PC-3 (cell line): ENCODE data around the gene C18orf32. TPM values are rescaled to one million over a fixed set of nuclear protein-coding genes. Genes with fewer than 3 reads are reported as not detected.

Experiments used
- ATAC-seq: fragments of 200-7000 bp; cut with Tn5 transposase; 2 replicates; pipeline ENCODE4 v1.9.1; 2020; ENCODE audit warnings: mild to moderate bottlenecking, moderate library complexity
- BruUV-seq: library from RNA; stranded (reverse); fragments of 400-500 nt; replicated peaks from 2 replicates; lab custom pipeline; 2021; lab: Mats Ljungman, UMichigan
- CTCF ChIA-PET: fragments of 300-600 bp; sonication (Branson Sonifier 250); formaldehyde crosslinking; loops from one replicate; lab custom pipeline; 2022; ENCODE audit warnings: antibody characterized with exemption; lab: Charles Lee
- POLR2A ChIA-PET: fragments of 300-600 bp; sonication (Branson Sonifier 250); formaldehyde crosslinking; loops from one replicate; lab custom pipeline; 2022; ENCODE audit warnings: antibody characterized with exemption; ENCODE audit not compliant: unreplicated experiment; lab: Charles Lee
- DNase-seq: peaks from one replicate; pipeline ENCODE4 v3.0.0-alpha.2; 2015
- H2AFZ ChIP-seq: fragments of 300-600 bp; sonication (generic); 2 replicates; pipeline ENCODE4 v1.6.0; 2016; ENCODE audit warnings: antibody characterized with exemption, low read length
- H3F3A ChIP-seq: fragments of 300-600 bp; sonication (generic); one replicate; pipeline ENCODE4 v1.6.0; 2017; ENCODE audit warnings: antibody characterized with exemption, low read length, control low read depth, mild to moderate bottlenecking; ENCODE audit not compliant: unreplicated experiment
- H3K27ac ChIP-seq: fragments of 300-600 bp; sonication (generic); 2 replicates; pipeline ENCODE4 v1.5.1; 2016; ENCODE audit warnings: mild to moderate bottlenecking, low read length
- H3K27me3 ChIP-seq: fragments of 300-600 bp; sonication (generic); 2 replicates; pipeline ENCODE4 v1.6.1; 2016; ENCODE audit warnings: low read length, mixed read lengths
- H3K36me3 ChIP-seq: fragments of 300-600 bp; sonication (generic); 2 replicates; pipeline ENCODE4 v1.6.1; 2016; ENCODE audit warnings: low read depth, mixed run types, low read length, mixed read lengths
- H3K4me1 ChIP-seq: fragments of 300-600 bp; sonication (generic); 2 replicates; pipeline ENCODE4 v1.5.1; 2016; ENCODE audit warnings: low read length; ENCODE audit not compliant: insufficient read depth
- H3K4me2 ChIP-seq: fragments of 300-600 bp; sonication (generic); 2 replicates; pipeline ENCODE4 v1.6.0; 2016; ENCODE audit warnings: low read length
- H3K4me3 ChIP-seq: fragments of 300-600 bp; sonication (generic); 2 replicates; pipeline ENCODE4 v1.5.1; 2016; ENCODE audit warnings: mild to moderate bottlenecking, low read length, mixed read lengths
- H3K79me2 ChIP-seq: fragments of 300-600 bp; sonication (generic); 2 replicates; pipeline ENCODE4 v1.6.1; 2017; ENCODE audit warnings: low read length, mixed read lengths
- H3K9ac ChIP-seq: fragments of 300-600 bp; sonication (generic); 2 replicates; pipeline ENCODE4 v1.6.0; 2016; ENCODE audit warnings: mild to moderate bottlenecking, low read length
- H3K9me2 ChIP-seq: fragments of 300-600 bp; sonication (generic); replicated peaks from 2 replicates; pipeline ENCODE4 v1.6.1; 2016; ENCODE audit warnings: mixed run types, low read length, mixed read lengths
- H3K9me3 ChIP-seq: fragments of 300-600 bp; sonication (generic); 2 replicates; pipeline ENCODE4 v1.6.1; 2016; ENCODE audit warnings: low read length, mixed read lengths
- H4K20me1 ChIP-seq: fragments of 300-600 bp; sonication (generic); 2 replicates; pipeline ENCODE4 v1.6.1; 2016; ENCODE audit warnings: low read length, mixed read lengths
- EZH2 ChIP-seq: fragments of 300-600 bp; sonication (generic); IDR thresholded peaks from one replicate; pipeline ENCODE4 v1.6.1; 2017; ENCODE audit warnings: antibody characterized with exemption, mild to moderate bottlenecking, low read length; ENCODE audit not compliant: unreplicated experiment
- EZH2phosphoT487 ChIP-seq: fragments of 300-600 bp; sonication (generic); IDR thresholded peaks from 2 replicates; pipeline ENCODE4 v1.6.1; 2018; ENCODE audit warnings: mild to moderate bottlenecking, antibody characterized with exemption, low read length, borderline replicate concordance
- intact Hi-C: fragments of 100-400 bp; cut with micrococcal nuclease; formaldehyde crosslinking; loops from 2 replicates; pipeline ENCODE4 v1.9.0; 2023
- total RNA-seq: library from RNA; depleted of rRNA; stranded (reverse); fragments of >200 nt; gene quantifications from 2 replicates; pipeline ENCODE4 v1.2.3, GENCODE V29; 2014
- TF ChIP-seq, protein P1 (sequence below): fragments of 300-600 bp; sonication (generic); conservative IDR thresholded peaks from 2 replicates; pipeline ENCODE4 v1.5.1; 2017; ENCODE audit warnings: antibody characterized with exemption, low read depth, mild to moderate bottlenecking, low read length

The C18orf32 gene
- total RNA-seq, 1 experiment from 2014 or later, result 5.7 TPM

DNA sequence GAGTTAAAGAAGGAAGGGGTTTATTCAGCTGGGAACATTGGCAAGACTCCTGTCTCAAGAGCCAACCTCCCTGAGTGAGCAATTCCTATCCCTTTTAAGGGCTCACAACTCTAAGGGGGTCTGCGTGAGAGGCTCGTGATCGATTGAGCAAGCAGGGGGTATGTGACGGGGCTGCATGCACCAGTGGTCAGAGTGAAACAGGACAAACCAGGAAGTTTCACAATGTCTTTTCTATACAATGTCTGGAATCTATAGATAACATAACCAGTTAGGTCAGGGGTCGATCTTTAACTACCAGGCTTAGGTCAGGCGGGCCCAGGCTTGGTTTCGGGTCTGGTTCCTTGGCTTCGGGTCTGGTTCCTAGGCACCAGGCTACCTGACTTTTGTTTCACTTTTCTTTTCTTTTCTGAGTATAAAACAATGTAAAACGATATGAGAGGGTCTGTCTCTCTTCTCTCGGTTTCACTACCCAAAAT is 44.7 kb upstream of the C18orf32 start:
- H3F3A ChIP-seq, result no peaks in the 10 kb centered on the region
- H3K27me3 ChIP-seq, result no peaks in the 10 kb centered on the region
- H3K9me3 ChIP-seq, result no peaks in the 10 kb centered on the region
- POLR2A ChIA-PET, result no interaction called here
- no peak overlapping the region for H3K4me3 ChIP-seq
- intact Hi-C loops, result no loop called here
- no peaks in the 10 kb centered on the region for H3K9me2 ChIP-seq
- H3K36me3 ChIP-seq, result no peaks in the 10 kb centered on the region
- H2AFZ ChIP-seq, result no peak overlapping the region
- H3K79me2 ChIP-seq, result no peaks in the 10 kb centered on the region
- DNase-seq (no peak), ATAC-seq (no peak)
- H3K4me2 ChIP-seq, result no peak overlapping the region
- TF ChIP-seq, protein P1, sequence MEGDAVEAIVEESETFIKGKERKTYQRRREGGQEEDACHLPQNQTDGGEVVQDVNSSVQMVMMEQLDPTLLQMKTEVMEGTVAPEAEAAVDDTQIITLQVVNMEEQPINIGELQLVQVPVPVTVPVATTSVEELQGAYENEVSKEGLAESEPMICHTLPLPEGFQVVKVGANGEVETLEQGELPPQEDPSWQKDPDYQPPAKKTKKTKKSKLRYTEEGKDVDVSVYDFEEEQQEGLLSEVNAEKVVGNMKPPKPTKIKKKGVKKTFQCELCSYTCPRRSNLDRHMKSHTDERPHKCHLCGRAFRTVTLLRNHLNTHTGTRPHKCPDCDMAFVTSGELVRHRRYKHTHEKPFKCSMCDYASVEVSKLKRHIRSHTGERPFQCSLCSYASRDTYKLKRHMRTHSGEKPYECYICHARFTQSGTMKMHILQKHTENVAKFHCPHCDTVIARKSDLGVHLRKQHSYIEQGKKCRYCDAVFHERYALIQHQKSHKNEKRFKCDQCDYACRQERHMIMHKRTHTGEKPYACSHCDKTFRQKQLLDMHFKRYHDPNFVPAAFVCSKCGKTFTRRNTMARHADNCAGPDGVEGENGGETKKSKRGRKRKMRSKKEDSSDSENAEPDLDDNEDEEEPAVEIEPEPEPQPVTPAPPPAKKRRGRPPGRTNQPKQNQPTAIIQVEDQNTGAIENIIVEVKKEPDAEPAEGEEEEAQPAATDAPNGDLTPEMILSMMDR, result no peak
- TF ChIP-seq EZH2phosphoT487 (no peak), EZH2 (no peak)
- H4K20me1 ChIP-seq, result no peaks in the 10 kb centered on the region
- no peaks in the 10 kb centered on the region for H3K4me1 ChIP-seq
- no peak overlapping the region for H3K9ac ChIP-seq
- no peak overlapping the region for H3K27ac ChIP-seq
- BruUV-seq, result no TSS peak
- CTCF ChIA-PET, result no interaction called here

DNA sequence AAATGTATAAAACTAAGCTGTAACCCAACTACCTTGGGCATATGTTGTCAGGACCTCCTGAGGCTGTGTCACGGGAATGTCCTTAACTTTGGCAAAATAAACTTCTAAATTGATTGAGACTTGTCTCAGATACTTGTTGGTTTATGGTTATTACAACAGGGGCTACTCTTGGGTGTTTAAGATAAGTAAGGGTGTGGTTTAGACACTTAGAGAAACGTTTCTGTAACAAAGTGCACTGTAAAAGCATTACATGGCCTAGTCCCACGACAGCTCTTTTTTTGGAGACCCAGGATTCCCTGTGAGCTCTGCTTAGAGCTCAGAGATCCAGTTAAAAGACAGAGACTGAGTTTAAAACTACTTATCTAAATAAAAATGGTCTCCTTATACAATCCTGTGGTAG is 42.6 kb upstream of the C18orf32 start:
- H3K36me3 ChIP-seq, result no peaks in the 10 kb centered on the region
- H3K4me2 ChIP-seq, result no peak overlapping the region
- H3K79me2 ChIP-seq, result no peaks in the 10 kb centered on the region
- TF ChIP-seq EZH2phosphoT487, result no peak
- TF ChIP-seq, protein P1, result no peak
- no peak for TF ChIP-seq EZH2
- ATAC-seq, result no peak
- H3K9me2 ChIP-seq, result no peaks in the 10 kb centered on the region
- no peaks in the 10 kb centered on the region for H3K9me3 ChIP-seq
- BruUV-seq, result no TSS peak
- H3K4me3 ChIP-seq, result no peak overlapping the region
- no peak for DNase-seq
- H3K27ac ChIP-seq, result no peak overlapping the region
- no peaks in the 10 kb centered on the region for H3F3A ChIP-seq
- POLR2A ChIA-PET, result no interaction called here
- H3K27me3 ChIP-seq, result no peaks in the 10 kb centered on the region
- no peaks in the 10 kb centered on the region for H4K20me1 ChIP-seq
- CTCF ChIA-PET, result no interaction called here
- H3K9ac ChIP-seq, result no peak overlapping the region
- H3K4me1 ChIP-seq, result no peaks in the 10 kb centered on the region
- intact Hi-C loops, result no loop called here
- H2AFZ ChIP-seq, result no peak overlapping the region

DNA sequence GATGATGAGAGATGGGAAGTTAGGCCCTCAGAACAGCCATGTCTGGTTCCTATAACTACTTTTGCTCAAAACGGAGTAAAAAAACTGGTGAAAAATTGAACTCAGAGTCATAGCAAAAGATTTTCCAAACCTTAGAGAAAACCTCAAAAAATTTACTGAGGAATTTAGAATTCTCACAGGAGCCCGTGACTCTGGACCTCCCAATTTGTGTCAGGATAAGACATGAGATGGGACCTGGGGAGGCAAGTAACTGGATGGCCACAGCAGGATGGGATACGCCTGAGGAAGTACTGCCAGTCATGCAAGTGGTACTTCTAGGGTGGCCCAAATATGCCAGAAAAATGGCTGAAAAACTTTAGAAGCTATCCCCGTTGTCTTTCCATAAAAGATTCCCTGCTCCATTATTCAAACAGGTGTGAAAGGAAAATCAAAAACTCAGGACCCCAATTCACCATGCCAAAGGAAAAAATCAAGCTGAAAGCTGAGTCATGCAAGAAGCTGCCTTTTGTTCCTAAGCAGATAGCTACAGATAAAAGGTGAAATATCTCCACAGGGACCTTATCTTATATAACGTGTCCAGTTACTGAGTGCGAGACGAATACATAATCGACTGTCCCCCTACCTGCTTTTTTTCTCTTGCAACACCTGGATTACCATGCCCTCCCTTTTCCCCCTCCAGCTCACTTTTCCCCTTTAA is 40.7 kb upstream of the C18orf32 start:
- no TSS peak for BruUV-seq
- CTCF ChIA-PET, result interaction anchor here (0.7 kb wide), 1 partner anchor 691 kb away, joined by 4 read pairs; no protein-coding TSS in a partner anchor
- no peaks in the 10 kb centered on the region for H3K4me1 ChIP-seq

More for the DNA sequence above, 40.7 kb upstream of the C18orf32 start:
- TF ChIP-seq EZH2, result no peak
- TF ChIP-seq EZH2phosphoT487, result no peak
- TF ChIP-seq, protein P1, result no peak
- DNase-seq (no peak), ATAC-seq (no peak)
- no peaks in the 10 kb centered on the region for H3K79me2 ChIP-seq
- no peak overlapping the region for H3K27ac ChIP-seq
- POLR2A ChIA-PET, result no interaction called here
- intact Hi-C loops, result no loop called here
- no peak overlapping the region for H3K4me3 ChIP-seq
- H3K9me3 ChIP-seq, result no peaks in the 10 kb centered on the region
- H3K9me2 ChIP-seq, result no peaks in the 10 kb centered on the region
- H4K20me1 ChIP-seq, result no peaks in the 10 kb centered on the region
- H3K36me3 ChIP-seq, result no peaks in the 10 kb centered on the region
- no peak overlapping the region for H3K9ac ChIP-seq
- H2AFZ ChIP-seq, result no peak overlapping the region
- H3K27me3 ChIP-seq, result no peaks in the 10 kb centered on the region
- no peaks in the 10 kb centered on the region for H3F3A ChIP-seq
- no peak overlapping the region for H3K4me2 ChIP-seq
